Naive thymus-derived CD4-positive, alpha-beta T cell (primary cell): ENCODE measurements around the gene KRT6B. TPM values are rescaled to one million over a fixed set of nuclear protein-coding genes. Genes with fewer than 3 reads are reported as not detected.

Experiments
- ATAC-seq: fragments of 150-1000 bp; cut with Tn5 transposase; 2 replicates; pipeline ENCODE4 v1.10.0; 2021; ENCODE audit warnings: mild to moderate bottlenecking, moderate library complexity
- CTCF ChIA-PET: fragments of 350-600 bp; sonication (Branson Sonifier 250); formaldehyde crosslinking; loops from one replicate; lab custom pipeline; 2021; ENCODE audit warnings: antibody characterized with exemption; lab: Charles Lee
- POLR2A ChIA-PET: fragments of 350-600 bp; sonication (Branson Sonifier 250); formaldehyde crosslinking; loops from one replicate; lab custom pipeline; 2021; ENCODE audit warnings: antibody characterized with exemption, inconsistent platforms; lab: Charles Lee
- DNase-seq, 9 donors: peaks; one replicate each; pipeline versions ENCODE4 v3.0.0 to v3.0.0-alpha.2; 2020 to 2022; ENCODE audit warnings: mixed read lengths in 1 of 9
- H3K27ac ChIP-seq: one replicate; pipeline ENCODE4 v1.7.0; 2013; ENCODE audit warnings: mild to moderate bottlenecking, low read depth, low read length, moderate library complexity
- H3K27me3 ChIP-seq, 2 donors: one replicate each; pipeline ENCODE4 v1.7.0; 2013; ENCODE audit warnings: low read length in 2 of 2, mild to moderate bottlenecking in 2 of 2, moderate library complexity in 2 of 2; ENCODE audit not compliant: control insufficient read depth in 2 of 2, insufficient read depth in 2 of 2
- H3K36me3 ChIP-seq, 3 experiments: 1 replicate in 2 of 3; 2 replicates in 1 of 3; pipeline ENCODE4 v1.7.0; 2013; ENCODE audit warnings: low read length in 3 of 3, mild to moderate bottlenecking in 3 of 3, moderate library complexity in 1 of 3; ENCODE audit not compliant: insufficient read depth in 3 of 3, control insufficient read depth in 2 of 3
- H3K4me1 ChIP-seq, 2 donors: one replicate each; pipeline ENCODE4 v1.7.0; 2013; ENCODE audit warnings: low read length in 2 of 2, mild to moderate bottlenecking in 2 of 2, moderate library complexity in 1 of 2; ENCODE audit not compliant: control insufficient read depth in 2 of 2, insufficient read depth in 2 of 2
- H3K4me3 ChIP-seq: 2 replicates; pipeline ENCODE4 v1.7.0; 2013; ENCODE audit warnings: mild to moderate bottlenecking, low read length
- H3K9me3 ChIP-seq, 3 experiments: 1 replicate in 2 of 3; 2 replicates in 1 of 3; pipeline ENCODE4 v1.7.0; 2013; ENCODE audit warnings: low read length in 3 of 3; ENCODE audit not compliant: control insufficient read depth in 2 of 3
- H3K27ac Mint-ChIP-seq, 9 donors: one replicate each; pipeline ENCODE4 v1.8.0; 2020 to 2022; ENCODE audit warnings: mixed read lengths in 9 of 9, mild to moderate bottlenecking in 8 of 9, moderate library complexity in 5 of 9, inconsistent platforms in 2 of 9
- H3K27me3 Mint-ChIP-seq, 5 donors: one replicate each; pipeline ENCODE4 v1.8.0; 2021 to 2022; ENCODE audit warnings: mixed read lengths in 5 of 5, mild to moderate bottlenecking in 1 of 5
- H3K36me3 Mint-ChIP-seq, 5 donors: one replicate each; pipeline ENCODE4 v1.8.0; 2020 to 2022; ENCODE audit warnings: mixed read lengths in 5 of 5, mild to moderate bottlenecking in 3 of 5, inconsistent platforms in 1 of 5
- H3K4me1 Mint-ChIP-seq, 7 donors: one replicate each; pipeline ENCODE4 v1.8.0; 2020 to 2022; ENCODE audit warnings: mixed read lengths in 7 of 7, mild to moderate bottlenecking in 3 of 7, inconsistent platforms in 1 of 7
- H3K4me3 Mint-ChIP-seq, 10 donors: one replicate each; pipeline ENCODE4 v1.8.0; 2020 to 2022; ENCODE audit warnings: mild to moderate bottlenecking in 10 of 10, mixed read lengths in 10 of 10, moderate library complexity in 6 of 10, inconsistent platforms in 2 of 10
- H3K9me3 Mint-ChIP-seq, 11 donors: one replicate each; pipeline ENCODE4 v1.8.0; 2020 to 2022; ENCODE audit warnings: mixed read lengths in 11 of 11, mild to moderate bottlenecking in 4 of 11, inconsistent platforms in 1 of 11, moderate library complexity in 1 of 11
- intact Hi-C, 2 donors: fragments of 100-400 bp; cut with micrococcal nuclease; formaldehyde crosslinking; loops; one replicate each; pipeline ENCODE4 v1.15.1; 2023
- polyA plus RNA-seq, 2 donors: library from polyadenylated mRNA; unstranded; fragments of 300-500 nt; fragmentation: Illumina TruSeq; gene quantifications; one replicate each; pipeline ENCODE4 v1.2.3, GENCODE V29; 2021
- total RNA-seq, 6 experiments: library from RNA in 5 of 6; stranded (reverse) in 5 of 6; gene quantifications; 1 replicate in 5 of 6; 2 replicates in 1 of 6; pipeline ENCODE4 v1.2.3 and lab custom pipeline; 2021 to 2026

KRT6B gene
- total and polyA plus RNA-seq, 7 experiments from 2014 or later = not detected

- ATAC-seq (no peak), DNase-seq (no peak)
- H3K4me1 ChIP-seq = no peaks in the 10 kb centered on the region
- Mint-ChIP-seq H3K4me1 (peaks cover 0 to 5% (median 0%) of the 10 kb centered on the region in 7 donors), H3K36me3 (no peaks in the 10 kb centered on the region), H3K9me3 (peaks cover 0 to 1% (median 0%) of the 10 kb centered on the region in 11 donors), H3K27me3 (peaks cover 0 to 16% (median 7%) of the 10 kb centered on the region in 5 donors), H3K4me3 (no peak overlapping the region), H3K27ac (no peak overlapping the region)
- H3K9me3 ChIP-seq = no peaks in the 10 kb centered on the region
- no peaks in the 10 kb centered on the region for H3K36me3 ChIP-seq
- CTCF ChIA-PET = no interaction called here
- no peak overlapping the region for H3K4me3 ChIP-seq
- no peak overlapping the region for H3K27ac ChIP-seq
- POLR2A ChIA-PET = no interaction called here
- intact Hi-C loops = no loop called here
- H3K27me3 ChIP-seq = no peaks in the 10 kb centered on the region
Measured at GRCh38 chr12:52417740-52418139, 34.2 kb downstream of the KRT6B start.

- Histone ChIP-seq H3K9me3 (no peaks in the 10 kb centered on the region), H3K27me3 (no peaks in the 10 kb centered on the region), H3K4me1 (no peaks in the 10 kb centered on the region), H3K36me3 (no peaks in the 10 kb centered on the region), H3K27ac (no peak overlapping the region), H3K4me3 (no peak overlapping the region)
- ATAC-seq (no peak), DNase-seq (no peak)
- H3K27me3 Mint-ChIP-seq = peaks cover 0 to 15% (median 10%) of the 10 kb centered on the region in 5 donors
- no peak overlapping the region for H3K27ac Mint-ChIP-seq
- H3K36me3 Mint-ChIP-seq = no peaks in the 10 kb centered on the region
- H3K4me1 Mint-ChIP-seq = peaks cover 0 to 5% (median 0%) of the 10 kb centered on the region in 7 donors
- intact Hi-C loops = no loop called here
- ChIA-PET CTCF (no interaction called here), POLR2A (no interaction called here)
- no peak overlapping the region for H3K4me3 Mint-ChIP-seq
- H3K9me3 Mint-ChIP-seq = peaks cover 0 to 1% (median 0%) of the 10 kb centered on the region in 11 donors
Measured at GRCh38 chr12:52416795-52417194, 35.2 kb downstream of the KRT6B start.

DNA sequence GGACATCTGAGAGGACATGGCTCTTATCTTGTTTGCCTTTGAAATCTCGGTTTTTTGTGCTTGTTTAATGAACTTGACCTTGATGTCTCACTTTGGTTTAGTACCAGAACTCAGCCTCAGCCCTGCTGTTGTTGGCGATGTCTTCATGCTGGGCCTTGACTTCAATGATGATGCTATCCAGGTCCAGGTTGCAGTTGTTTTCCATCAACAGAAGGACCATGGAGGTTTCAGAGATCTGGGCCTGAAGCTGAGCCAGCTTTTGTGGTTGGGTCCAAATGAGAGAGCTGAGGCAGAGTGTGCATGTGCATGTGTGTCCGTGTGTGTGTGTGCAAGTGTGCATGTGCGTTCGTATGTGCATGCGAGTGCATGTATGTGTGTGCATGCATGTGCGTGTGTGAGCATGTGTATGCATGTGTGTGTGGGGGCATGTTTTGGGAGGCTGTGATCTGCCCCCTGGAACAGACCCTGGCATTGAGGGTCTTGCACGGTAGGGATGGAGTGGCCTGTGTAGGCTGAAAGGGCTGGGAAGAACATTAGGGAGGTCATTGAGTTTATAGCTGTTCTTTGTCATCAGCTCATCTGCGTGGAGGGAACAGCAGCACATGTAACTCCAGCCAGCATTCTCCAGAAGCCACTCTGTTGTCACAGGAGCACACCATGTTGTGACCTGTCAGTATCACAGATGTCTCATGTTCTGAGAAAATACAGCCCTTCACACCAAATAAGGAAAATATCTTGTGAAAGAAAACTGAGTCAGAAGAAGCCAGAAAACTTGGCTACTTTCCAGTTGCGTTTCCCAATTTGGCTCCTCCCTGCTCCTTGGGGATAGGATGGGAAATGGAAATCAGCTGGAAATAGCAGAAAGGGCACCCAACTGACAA is 35.8 kb downstream of the KRT6B start:
- Mint-ChIP-seq H3K36me3 (no peaks in the 10 kb centered on the region), H3K27me3 (peaks cover 0 to 17% (median 10%) of the 10 kb centered on the region in 5 donors), H3K9me3 (peaks cover 0 to 1% (median 0%) of the 10 kb centered on the region in 11 donors), H3K4me3 (no peak overlapping the region), H3K27ac (no peak overlapping the region), H3K4me1 (peaks cover 0 to 5% (median 0%) of the 10 kb centered on the region in 7 donors)
- Histone ChIP-seq H3K27ac (no peak overlapping the region), H3K4me1 (no peaks in the 10 kb centered on the region), H3K36me3 (no peaks in the 10 kb centered on the region), H3K27me3 (no peaks in the 10 kb centered on the region), H3K4me3 (no peak overlapping the region), H3K9me3 (no peaks in the 10 kb centered on the region)
- intact Hi-C loops = no loop called here
- ATAC-seq = no peak
- CTCF ChIA-PET = no interaction called here
- POLR2A ChIA-PET = no interaction called here
- DNase-seq = no peak

GRCh38 chr12:52414936-52415335 is 37.0 kb downstream of the KRT6B start:
- Histone ChIP-seq H3K9me3 (no peaks in the 10 kb centered on the region), H3K4me1 (no peaks in the 10 kb centered on the region), H3K36me3 (no peaks in the 10 kb centered on the region), H3K27ac (no peak overlapping the region), H3K4me3 (no peak overlapping the region), H3K27me3 (no peaks in the 10 kb centered on the region)
- Mint-ChIP-seq H3K9me3 (peaks cover 0 to 6% (median 0%) of the 10 kb centered on the region in 11 donors), H3K27me3 (peaks cover 0 to 17% (median 10%) of the 10 kb centered on the region in 5 donors), H3K27ac (no peak overlapping the region), H3K36me3 (no peaks in the 10 kb centered on the region), H3K4me3 (no peak overlapping the region), H3K4me1 (peaks cover 0 to 4% (median 0%) of the 10 kb centered on the region in 7 donors)
- POLR2A ChIA-PET = no interaction called here
- CTCF ChIA-PET = no interaction called here
- intact Hi-C loops = no loop called here
- ATAC-seq = no peak
- no peak for DNase-seq

DNA sequence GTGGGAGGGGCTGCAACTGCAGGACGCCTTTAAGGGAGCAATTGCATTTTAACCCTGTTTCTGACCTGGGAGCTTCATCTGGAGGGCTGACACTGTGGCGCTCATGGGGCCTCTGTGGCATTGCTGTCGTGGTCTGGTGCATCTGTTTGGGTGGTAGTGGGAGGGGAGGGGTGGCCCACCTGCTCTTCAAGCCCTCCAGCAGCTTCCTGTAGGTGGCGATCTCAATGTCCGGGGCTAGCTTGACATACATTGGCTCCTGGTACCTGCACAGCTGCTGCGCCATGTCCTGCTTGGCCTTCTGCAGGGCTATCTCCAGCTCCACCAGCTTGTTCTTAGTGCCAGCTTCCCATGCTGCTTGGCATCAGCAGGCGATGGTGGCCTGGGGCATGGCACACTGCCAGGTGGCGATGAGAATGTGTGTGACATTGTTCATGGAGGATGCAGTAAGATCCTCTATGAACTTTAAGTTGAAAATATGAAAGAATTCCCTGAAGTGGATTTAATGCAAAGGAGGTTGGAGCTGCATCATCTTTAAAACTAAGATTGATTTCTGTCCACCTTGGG is 38.1 kb downstream of the KRT6B start:
- DNase-seq (no peak), ATAC-seq (no peak)
- Histone ChIP-seq H3K9me3 (no peaks in the 10 kb centered on the region), H3K4me1 (no peaks in the 10 kb centered on the region), H3K27me3 (no peaks in the 10 kb centered on the region), H3K27ac (no peak overlapping the region), H3K36me3 (no peaks in the 10 kb centered on the region), H3K4me3 (no peak overlapping the region)
- ChIA-PET CTCF (interaction anchor here (0.6 kb wide), 1 partner anchor 66 kb away, joined by 3 read pairs; no protein-coding TSS in a partner anchor), POLR2A (no interaction called here)
- Mint-ChIP-seq H3K4me1 (no peaks in the 10 kb centered on the region), H3K9me3 (peaks cover 0 to 6% (median 0%) of the 10 kb centered on the region in 11 donors), H3K27ac (no peak overlapping the region), H3K27me3 (peaks cover 0 to 17% (median 10%) of the 10 kb centered on the region in 5 donors), H3K36me3 (no peaks in the 10 kb centered on the region), H3K4me3 (no peak overlapping the region)
- intact Hi-C loops = no loop called here

DNA sequence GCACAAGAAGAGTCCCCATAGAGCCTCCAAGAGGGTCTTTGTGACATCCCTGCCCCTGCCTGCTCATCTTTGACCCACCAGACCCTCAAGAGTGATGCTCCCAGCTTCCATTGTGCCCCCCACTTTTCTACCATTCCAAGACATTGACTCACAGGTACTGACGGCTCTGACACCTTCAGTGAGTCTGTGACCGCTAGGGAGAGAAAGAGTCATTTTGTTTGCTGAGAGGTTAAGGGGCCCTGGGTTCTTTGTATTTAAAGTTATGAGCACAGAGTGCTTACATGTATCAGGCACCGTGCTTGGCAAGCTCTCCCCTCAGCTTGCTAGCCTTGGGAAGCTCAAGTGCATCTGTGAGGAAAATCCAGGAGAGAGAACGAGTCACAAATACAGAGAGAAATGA is 38.7 kb downstream of the KRT6B start:
- Mint-ChIP-seq H3K27ac (no peak overlapping the region), H3K4me1 (no peaks in the 10 kb centered on the region), H3K27me3 (peaks cover 0 to 23% (median 10%) of the 10 kb centered on the region in 5 donors), H3K36me3 (no peaks in the 10 kb centered on the region), H3K9me3 (peaks cover 0 to 11% (median 0%) of the 10 kb centered on the region in 11 donors), H3K4me3 (no peak overlapping the region)
- ChIA-PET CTCF (no interaction called here), POLR2A (no interaction called here)
- no peaks in the 10 kb centered on the region for H3K36me3 ChIP-seq
- ATAC-seq (no peak), DNase-seq (no peak)
- no peak overlapping the region for H3K27ac ChIP-seq
- no peaks in the 10 kb centered on the region for H3K4me1 ChIP-seq
- no peaks in the 10 kb centered on the region for H3K27me3 ChIP-seq
- H3K9me3 ChIP-seq = no peaks in the 10 kb centered on the region
- intact Hi-C loops = no loop called here
- no peak overlapping the region for H3K4me3 ChIP-seq
